Naive thymus-derived CD8-positive, alpha-beta T cell (primary cell): Measurements from ENCODE around the gene HSPA8. TPM values are rescaled to one million over a fixed set of nuclear protein-coding genes. Genes with fewer than 3 reads are reported as not detected.
"Not testable (repeated sequence)": the region's sequence is repeated elsewhere in the genome, so short reads cannot be mapped to it uniquely, and the experiment has no call there.

Experiments used
- ATAC-seq, 2 donors: fragments of 150-1000 bp; cut with Tn5 transposase in 1 of 2; sonication (Bioruptor Pico), chemical (Tn5 transposase) in 1 of 2; 1 replicate in 1 of 2; 2 replicates in 1 of 2; pipeline ENCODE4 v1.10.0; 2021; ENCODE audit warnings: mild to moderate bottlenecking in 2 of 2, moderate library complexity in 2 of 2
- POLR2A ChIA-PET: fragments of 350-600 bp; sonication (Branson Sonifier 250); formaldehyde crosslinking; loops from one replicate; lab custom pipeline; 2021; ENCODE audit warnings: antibody characterized with exemption; lab: Charles Lee
- DNase-seq, 10 donors: peaks; one replicate each; pipeline versions ENCODE4 v3.0.0 to v3.0.0-alpha.2; 2020 to 2022
- H3K27ac Mint-ChIP-seq, 10 donors: one replicate each; pipeline ENCODE4 v1.8.0; 2020 to 2022; ENCODE audit warnings: mild to moderate bottlenecking in 10 of 10, mixed read lengths in 10 of 10, moderate library complexity in 4 of 10, inconsistent platforms in 1 of 10
- H3K27me3 Mint-ChIP-seq, 5 donors: one replicate each; pipeline ENCODE4 v1.8.0; 2021 to 2022; ENCODE audit warnings: mixed read lengths in 5 of 5
- H3K36me3 Mint-ChIP-seq, 3 donors: one replicate each; pipeline ENCODE4 v1.8.0; 2020 to 2022; ENCODE audit warnings: mixed read lengths in 3 of 3, mild to moderate bottlenecking in 2 of 3, inconsistent platforms in 1 of 3
- H3K4me1 Mint-ChIP-seq, 4 donors: one replicate each; pipeline ENCODE4 v1.8.0; 2021 to 2022; ENCODE audit warnings: mixed read lengths in 4 of 4
- H3K4me3 Mint-ChIP-seq, 10 donors: one replicate each; pipeline ENCODE4 v1.8.0; 2020 to 2022; ENCODE audit warnings: mild to moderate bottlenecking in 10 of 10, mixed read lengths in 10 of 10, moderate library complexity in 6 of 10, inconsistent platforms in 1 of 10
- H3K9me3 Mint-ChIP-seq, 9 donors: one replicate each; pipeline ENCODE4 v1.8.0; 2020 to 2022; ENCODE audit warnings: mixed read lengths in 9 of 9, mild to moderate bottlenecking in 3 of 9, inconsistent platforms in 1 of 9, moderate library complexity in 1 of 9
- polyA plus RNA-seq, 3 donors: library from polyadenylated mRNA; unstranded; fragments of 300-500 nt; fragmentation: Illumina TruSeq; gene quantifications; one replicate each; pipeline ENCODE4 v1.2.3, GENCODE V29; 2021
- total RNA-seq, 8 experiments: library from RNA in 2 of 8; stranded (reverse) in 2 of 8; gene quantifications; one replicate each; pipeline ENCODE4 v1.2.3 and lab custom pipeline; 2021 to 2026

Gene HSPA8
- total and polyA plus RNA-seq, 5 experiments from 2014 or later = 892 to 1,399 (median 1,075) TPM

DNA sequence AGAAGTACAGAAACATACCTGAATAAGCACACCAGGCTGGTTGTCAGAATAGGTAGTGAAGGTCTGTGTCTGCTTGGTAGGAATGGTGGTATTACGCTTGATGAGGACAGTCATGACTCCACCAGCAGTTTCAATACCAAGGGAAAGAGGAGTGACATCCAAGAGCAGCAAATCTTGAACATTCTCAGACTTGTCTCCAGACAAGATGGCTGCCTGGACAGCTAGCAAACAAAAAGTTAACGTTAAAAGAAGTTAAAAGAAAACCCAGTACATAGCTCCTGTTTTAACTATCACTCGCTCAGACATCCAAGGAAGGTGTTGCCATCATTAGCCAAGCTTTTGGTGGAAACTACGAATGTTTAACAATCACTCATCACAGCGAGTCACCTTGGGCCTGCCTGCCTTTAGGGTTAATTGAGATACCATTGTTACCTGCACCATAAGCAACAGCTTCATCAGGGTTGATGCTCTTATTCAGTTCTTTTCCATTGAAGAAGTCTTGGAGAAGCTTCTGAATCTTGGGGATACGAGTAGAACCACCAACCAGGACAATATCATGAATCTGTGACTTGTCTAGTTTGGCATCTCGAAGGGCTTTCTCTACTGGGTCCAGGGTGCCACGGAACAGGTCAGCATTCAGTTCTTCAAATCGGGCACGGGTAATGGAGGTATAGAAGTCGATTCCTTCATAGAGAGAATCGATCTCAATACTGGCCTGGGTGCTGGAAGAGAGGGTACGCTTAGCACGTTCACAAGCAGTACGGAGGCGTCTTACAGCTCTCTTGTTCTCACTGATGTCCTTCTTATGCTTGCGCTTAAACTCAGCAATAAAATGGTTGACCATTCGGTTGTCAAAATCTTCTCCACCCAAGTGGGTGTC, 2.7 kb downstream of the HSPA8 start:
- peaks cover 48 to 89% (median 73%) of the 10 kb centered on the region in 4 donors for H3K4me1 Mint-ChIP-seq
- ATAC-seq, H3K9me3 Mint-ChIP-seq, H3K27me3 Mint-ChIP-seq: not testable (repeated sequence)
- H3K36me3 Mint-ChIP-seq = peaks cover 42 to 76% (median 52%) of the 10 kb centered on the region in 3 donors
- H3K4me3 Mint-ChIP-seq = peak overlapping the region; percentile 96 to 100 (median 99)
- H3K27ac Mint-ChIP-seq = peak overlapping the region; percentile 82 to 100 (median 98)
- DNase-seq = peak in 1 of 10 donors; percentile 23
- POLR2A ChIA-PET = interaction anchor here (1.0 to 15.2 kb wide), 8 partner anchors 10 to 214 kb away, joined by 3 to 220 read pairs (median 7); no protein-coding TSS in a partner anchor

DNA sequence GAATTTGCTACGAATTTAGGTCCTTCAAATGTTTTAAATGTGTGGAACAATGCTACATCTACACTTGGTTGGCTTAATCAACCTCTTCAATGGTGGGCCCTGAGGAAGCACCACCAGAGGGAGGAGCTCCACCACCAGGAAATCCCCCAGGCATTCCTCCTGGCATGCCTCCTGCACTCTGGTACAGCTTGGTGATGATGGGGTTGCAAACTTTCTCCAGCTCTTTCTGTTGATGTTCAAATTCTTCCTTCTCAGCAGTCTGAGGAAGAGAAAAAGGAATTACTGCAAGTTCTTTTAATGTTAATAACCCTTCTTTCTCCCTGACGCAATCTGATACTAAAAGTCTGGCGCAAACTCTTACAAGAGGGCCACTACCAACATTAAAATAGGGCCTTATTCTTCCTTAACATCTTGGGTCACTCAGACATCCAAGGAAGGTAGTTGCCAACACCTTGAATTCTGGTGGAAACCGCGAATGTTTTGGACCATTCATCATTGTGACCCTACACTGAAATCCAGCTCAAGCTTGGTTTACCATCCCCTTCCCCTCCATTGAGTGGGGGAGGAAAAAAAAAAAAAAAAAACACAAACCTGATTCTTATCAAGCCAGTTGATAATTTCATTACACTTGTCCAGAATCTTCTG, 4.2 kb downstream of the HSPA8 start:
- H3K27ac Mint-ChIP-seq = peak overlapping the region; percentile 64 to 100 (median 97)
- peaks cover 0 to 2% (median 0%) of the 10 kb centered on the region in 9 donors for H3K9me3 Mint-ChIP-seq
- DNase-seq (peak in 2 of 10 donors; percentile 29 to 32), ATAC-seq (no peak)
- H3K27me3 Mint-ChIP-seq = peaks cover 0 to 1% (median 0%) of the 10 kb centered on the region in 5 donors
- peaks cover 44 to 82% (median 76%) of the 10 kb centered on the region in 4 donors for H3K4me1 Mint-ChIP-seq
- peaks cover 41 to 90% (median 52%) of the 10 kb centered on the region in 3 donors for H3K36me3 Mint-ChIP-seq
- H3K4me3 Mint-ChIP-seq = peak overlapping the region; percentile 96 to 100 (median 99)
- POLR2A ChIA-PET = interaction anchor here (0.6 to 15.2 kb wide), 6 partner anchors 12 to 281 kb away, joined by 3 to 220 read pairs (median 6); no protein-coding TSS in a partner anchor

DNA sequence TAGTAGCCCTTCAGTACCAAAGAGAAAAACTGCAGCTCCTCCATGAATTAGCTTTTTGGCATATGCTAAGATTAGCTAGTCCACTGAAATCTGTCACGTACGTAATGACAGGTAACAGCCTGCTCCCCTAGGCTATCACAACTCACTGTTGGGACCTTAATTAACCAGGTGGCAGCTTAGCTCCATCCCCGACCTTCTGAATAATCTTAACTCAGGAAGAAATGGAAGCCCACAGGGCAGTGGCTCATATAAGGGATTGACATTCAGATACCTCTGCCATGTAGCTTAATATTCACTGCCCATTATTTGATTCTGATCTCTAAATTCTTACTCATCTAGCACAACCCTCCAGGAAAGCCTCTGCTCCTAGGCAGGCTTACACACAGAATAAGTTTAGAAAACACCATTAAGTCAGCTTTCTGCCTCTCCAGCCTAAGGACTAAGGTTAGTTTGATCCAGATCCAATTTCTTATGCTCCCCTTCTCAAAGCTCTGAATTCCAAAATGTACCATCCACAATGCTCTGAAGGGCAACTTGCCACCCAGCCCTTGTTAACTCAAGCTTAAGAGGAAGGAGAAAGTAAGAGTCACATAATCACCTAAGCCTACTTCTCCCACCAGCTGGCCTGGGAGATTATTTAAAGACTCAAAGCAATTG, 5.0 kb downstream of the HSPA8 start:
- POLR2A ChIA-PET = interaction anchor here (0.6 to 15.2 kb wide), 7 partner anchors 12 to 55 kb away, joined by 3 to 220 read pairs (median 5); no protein-coding TSS in a partner anchor
- Mint-ChIP-seq H3K9me3 (peaks cover 0 to 2% (median 0%) of the 10 kb centered on the region in 9 donors), H3K4me3 (peak overlapping the region; percentile 40 to 100 (median 98)), H3K27me3 (no peaks in the 10 kb centered on the region), H3K27ac (peak overlapping the region; percentile 64 to 100 (median 97)), H3K36me3 (peaks cover 41 to 97% (median 53%) of the 10 kb centered on the region in 3 donors), H3K4me1 (peaks cover 43 to 79% (median 75%) of the 10 kb centered on the region in 4 donors)
- DNase-seq (no peak), ATAC-seq (no peak)

DNA sequence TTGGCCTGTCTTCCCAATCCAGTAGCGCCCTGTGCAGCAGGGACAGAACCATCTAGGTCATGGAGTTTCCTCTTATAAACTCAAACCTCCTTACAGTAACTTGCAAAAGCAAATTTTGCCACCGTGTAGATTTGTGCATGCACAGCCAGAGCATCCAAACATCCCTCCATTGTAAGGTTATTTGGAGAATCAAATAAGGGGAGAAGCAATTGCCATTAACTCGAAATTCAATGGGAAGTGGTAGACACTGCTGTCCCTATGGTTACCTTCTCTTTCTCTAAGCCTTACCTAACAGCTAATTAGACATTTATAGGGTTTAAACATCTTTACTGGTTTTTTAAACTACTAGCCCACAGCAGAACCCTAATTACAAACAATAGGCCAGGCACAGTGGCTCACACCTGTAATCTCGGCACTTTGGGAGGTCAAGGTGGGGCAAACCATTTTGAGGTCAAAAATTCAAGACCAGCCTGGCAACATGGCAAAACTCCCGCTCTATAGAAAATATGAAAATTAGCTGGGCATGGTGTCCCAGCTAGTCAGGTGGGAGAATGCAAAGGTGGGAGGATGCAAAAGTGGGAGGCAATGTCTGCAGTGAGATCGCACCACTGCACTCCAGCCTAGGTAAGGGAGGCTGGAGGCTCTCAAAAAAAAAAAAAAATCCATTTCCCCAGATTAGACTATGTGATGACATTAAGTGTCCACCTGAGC, 6.6 kb downstream of the HSPA8 start:
- peak overlapping the region in 9 of 10 donors; percentile 25 to 100 (median 67) for H3K4me3 Mint-ChIP-seq
- ATAC-seq = no peak
- DNase-seq = no peak
- no peaks in the 10 kb centered on the region for H3K9me3 Mint-ChIP-seq
- POLR2A ChIA-PET = interaction anchor here (0.6 to 15.2 kb wide), 11 partner anchors 8 to 212 kb away, joined by 3 to 220 read pairs (median 4); partner anchors contain the start of gene HSPA8
- peaks cover 32 to 70% (median 66%) of the 10 kb centered on the region in 4 donors for H3K4me1 Mint-ChIP-seq
- H3K27me3 Mint-ChIP-seq = no peaks in the 10 kb centered on the region
- peak overlapping the region; percentile 22 to 100 (median 93) for H3K27ac Mint-ChIP-seq
- H3K36me3 Mint-ChIP-seq = peaks cover 26 to 83% (median 40%) of the 10 kb centered on the region in 3 donors

DNA sequence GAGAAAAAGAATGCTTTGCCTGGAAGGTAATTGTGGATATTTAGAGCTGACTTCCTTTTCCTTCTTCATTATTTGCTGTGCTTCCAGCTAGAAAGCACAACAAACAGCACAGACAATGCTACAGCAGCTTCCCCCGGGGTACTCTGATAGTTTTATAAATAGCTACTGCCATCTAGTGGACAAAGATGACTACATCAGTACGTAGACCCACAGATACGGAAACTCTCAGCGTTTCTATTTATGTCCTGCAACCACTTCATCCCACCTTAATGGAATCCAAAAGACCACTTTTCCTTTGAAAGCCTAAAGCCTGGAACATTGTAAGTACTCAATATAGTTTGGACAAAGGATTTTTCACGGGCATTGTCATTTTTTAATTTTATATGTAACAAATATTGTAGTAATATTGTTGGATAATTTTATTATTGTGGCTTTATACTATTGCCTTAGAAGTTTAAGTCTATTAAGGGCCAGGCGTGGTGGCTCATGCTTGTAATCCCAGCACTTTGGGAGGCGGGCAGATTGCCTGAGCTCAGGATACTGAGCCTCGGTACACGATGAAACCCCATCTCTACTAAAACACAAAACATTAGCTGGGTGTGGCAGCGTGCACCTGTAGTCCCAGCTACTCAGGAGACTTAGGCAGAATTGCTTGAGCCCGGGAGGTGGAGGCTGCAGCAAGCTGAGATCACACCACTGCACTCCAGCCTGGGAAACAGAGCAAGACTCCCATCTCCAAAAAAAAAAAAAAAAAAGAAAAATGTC, 7.5 kb downstream of the HSPA8 start:
- peaks cover 17 to 74% (median 32%) of the 10 kb centered on the region in 3 donors for H3K36me3 Mint-ChIP-seq
- H3K27me3 Mint-ChIP-seq = no peaks in the 10 kb centered on the region
- DNase-seq = peak in 5 of 10 donors; percentile 21 to 75 (median 71)
- peak; percentile 68 to 92 for ATAC-seq
- peaks cover 31 to 62% (median 58%) of the 10 kb centered on the region in 4 donors for H3K4me1 Mint-ChIP-seq
- peak overlapping the region; percentile 22 to 100 (median 94) for H3K27ac Mint-ChIP-seq
- no peaks in the 10 kb centered on the region for H3K9me3 Mint-ChIP-seq
- peak overlapping the region; percentile 39 to 100 (median 64) for H3K4me3 Mint-ChIP-seq
- POLR2A ChIA-PET = interaction anchor here (0.5 to 15.2 kb wide), 12 partner anchors 8 to 211 kb away, joined by 3 to 220 read pairs (median 4); partner anchors contain the start of gene HSPA8

DNA sequence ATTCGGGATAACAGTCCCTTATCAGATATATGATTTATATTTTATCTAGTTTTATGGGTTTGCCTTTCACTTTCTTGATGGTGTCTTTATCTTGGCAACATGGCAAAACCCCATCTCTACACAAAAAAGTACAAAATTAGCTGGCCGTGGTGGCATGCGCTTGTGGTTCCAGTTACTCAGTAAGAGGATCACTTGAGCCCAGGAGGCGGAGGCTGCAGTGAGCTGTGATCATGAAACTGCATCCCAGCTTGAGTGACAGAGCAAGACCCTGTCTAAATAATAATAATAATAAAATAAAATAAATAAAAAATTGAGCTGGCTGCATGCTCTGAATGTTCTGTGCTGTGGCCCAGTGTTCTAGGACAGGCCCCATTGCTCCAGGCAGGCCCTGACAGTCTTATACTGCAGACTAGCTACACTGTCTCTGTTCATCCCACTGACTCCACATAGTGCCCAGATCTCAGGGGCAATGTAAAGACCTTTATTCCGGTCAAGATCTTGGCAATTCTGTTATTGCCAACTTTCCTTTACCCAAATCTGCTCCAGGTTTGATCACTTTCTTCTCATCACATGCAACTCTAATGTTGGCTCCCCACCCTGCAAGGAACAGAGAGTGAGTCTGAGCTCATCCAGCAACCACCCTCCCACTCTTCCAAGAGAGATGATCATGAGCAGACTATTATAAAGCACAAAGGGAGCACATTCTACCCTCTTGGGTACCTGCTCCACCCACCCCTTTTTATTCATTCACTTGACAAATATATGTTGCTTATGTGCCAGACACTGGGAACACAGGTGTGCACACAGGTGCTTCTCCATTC, 8.8 kb downstream of the HSPA8 start:
- POLR2A ChIA-PET = interaction anchor here (0.8 to 15.2 kb wide), 5 partner anchors 9 to 30 kb away, joined by 3 to 220 read pairs (median 26); partner anchors contain the start of gene HSPA8
- no peak for ATAC-seq
- Mint-ChIP-seq H3K27ac (peak overlapping the region in 8 of 10 donors; percentile 31 to 80 (median 64)), H3K36me3 (peaks cover 5 to 61% (median 18%) of the 10 kb centered on the region in 3 donors), H3K27me3 (no peaks in the 10 kb centered on the region), H3K9me3 (no peaks in the 10 kb centered on the region), H3K4me1 (peaks cover 21 to 48% (median 45%) of the 10 kb centered on the region in 4 donors), H3K4me3 (peak overlapping the region in 1 of 10 donors; percentile 28)
- no peak for DNase-seq

DNA sequence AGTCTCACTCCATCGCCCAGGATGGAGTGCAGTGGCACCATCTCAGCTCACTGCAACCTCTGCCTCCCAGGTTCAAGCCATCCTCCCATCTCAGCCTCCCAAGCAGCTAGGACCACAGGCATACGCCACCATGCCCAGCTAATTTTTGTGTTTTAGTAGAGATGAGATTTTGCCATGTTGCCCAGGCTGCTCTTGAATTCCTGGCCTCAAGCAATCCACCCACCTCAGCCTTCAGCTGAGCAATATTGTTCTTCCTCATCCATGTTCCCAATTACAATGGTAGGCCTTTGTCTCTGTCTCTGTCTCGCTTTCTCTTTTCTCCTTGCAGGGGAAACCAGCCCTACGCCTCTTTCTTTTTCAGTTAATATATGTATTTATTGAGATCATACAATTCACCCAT, 10.3 kb downstream of the HSPA8 start:
- peaks cover 10 to 34% (median 30%) of the 10 kb centered on the region in 4 donors for H3K4me1 Mint-ChIP-seq
- DNase-seq = no peak
- H3K27me3 Mint-ChIP-seq = no peaks in the 10 kb centered on the region
- POLR2A ChIA-PET = no interaction called here
- H3K4me3 Mint-ChIP-seq = no peak overlapping the region
- H3K36me3 Mint-ChIP-seq = peaks cover 4 to 46% (median 7%) of the 10 kb centered on the region in 3 donors
- no peaks in the 10 kb centered on the region for H3K9me3 Mint-ChIP-seq
- peak overlapping the region in 2 of 10 donors; percentile 17 to 86 for H3K27ac Mint-ChIP-seq
- ATAC-seq = no peak

DNA sequence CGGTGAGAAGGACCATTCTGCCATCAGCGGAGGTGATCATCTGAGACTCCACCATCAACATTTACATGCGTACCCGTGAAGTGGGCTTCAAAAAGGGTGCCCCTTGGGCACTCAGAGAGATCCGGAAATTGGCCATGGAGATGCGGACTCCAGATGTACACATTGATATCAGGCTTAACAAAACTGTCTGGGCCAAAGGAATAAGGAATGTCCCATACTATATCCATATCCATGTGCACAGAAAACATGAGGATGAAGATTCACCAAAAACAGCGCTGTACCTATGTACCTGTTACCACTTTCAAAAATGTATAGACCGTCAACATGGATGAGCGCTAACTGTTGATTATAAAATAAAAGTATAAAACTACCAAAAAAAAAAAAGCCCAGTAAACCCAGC, 10.8 kb downstream of the HSPA8 start:
- Mint-ChIP-seq H3K27me3 (no peaks in the 10 kb centered on the region), H3K4me1 (peaks cover 11 to 29% (median 25%) of the 10 kb centered on the region in 4 donors), H3K4me3 (no peak overlapping the region), H3K27ac (no peak overlapping the region), H3K9me3 (no peaks in the 10 kb centered on the region), H3K36me3 (peaks cover 4 to 41% (median 5%) of the 10 kb centered on the region in 3 donors)
- ATAC-seq (no peak), DNase-seq (no peak)
- POLR2A ChIA-PET = no interaction called here

DNA sequence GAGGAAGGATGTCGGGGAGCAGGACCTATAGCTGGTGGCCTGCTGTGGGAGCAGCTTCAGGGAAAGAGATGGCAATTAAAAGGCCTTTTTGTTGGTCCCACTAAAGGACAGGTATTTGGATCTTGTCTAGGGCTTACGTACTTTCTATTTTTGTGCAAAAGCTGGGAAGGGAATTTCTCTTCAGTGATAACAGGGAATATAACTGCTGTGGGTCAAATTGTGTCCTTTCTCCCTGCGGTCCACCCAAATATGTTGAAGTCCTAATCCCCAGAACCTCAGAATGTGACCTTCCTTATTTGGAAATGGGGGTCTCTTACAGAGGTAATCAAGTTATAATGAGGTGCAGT, 14.0 kb downstream of the HSPA8 start:
- no peak overlapping the region for H3K4me3 Mint-ChIP-seq
- ATAC-seq = no peak
- H3K9me3 Mint-ChIP-seq = no peaks in the 10 kb centered on the region
- H3K27ac Mint-ChIP-seq = no peak overlapping the region
- DNase-seq = no peak
- H3K27me3 Mint-ChIP-seq = no peaks in the 10 kb centered on the region
- peaks cover 0 to 11% (median 5%) of the 10 kb centered on the region in 3 donors for H3K36me3 Mint-ChIP-seq
- POLR2A ChIA-PET = interaction anchor here (0.5 kb wide), 1 partner anchor 24 kb away, joined by 3 read pairs; no protein-coding TSS in a partner anchor
- peaks cover 0 to 2% (median 0%) of the 10 kb centered on the region in 4 donors for H3K4me1 Mint-ChIP-seq
